Neural progenitor cell (in vitro differentiated cells): ENCODE results near the gene HINFP.
A peak's percentile ranks its signal among the peaks of the same experiment; 100 is the strongest.

Experiments
- CTCF ChIP-seq: fragments of 200-600 bp; sonication (generic); IDR thresholded peaks from 2 replicates; pipeline ENCODE4 v1.5.1; 2017; ENCODE audit warnings: antibody characterized with exemption, mild to moderate bottlenecking
- EZH2 ChIP-seq: fragments of 200-600 bp; sonication (generic); IDR thresholded peaks from 2 replicates; pipeline ENCODE4 v1.6.1; 2017; ENCODE audit warnings: antibody characterized with exemption, mild to moderate bottlenecking, moderate library complexity

GRCh38 chr11:119153049-119153818 is 31.9 kb downstream of the HINFP start:
- TF ChIP-seq CTCF (peak; percentile 32), EZH2 (no peak)
